SIG-M5 treated with dmso at 0.1 percent for 504 hours (cell line): ENCODE measurements around the gene DIAPH2.

Experiments used
- DNase-seq: peaks from one replicate; lab custom pipeline; 2025; ENCODE audit not compliant: unreplicated experiment; lab: John Stamatoyannopoulos, UW

Gene DIAPH2

GRCh38 chrX:96929036-96929435 lies 244.4 kb downstream of the DIAPH2 start:
- no peak for DNase-seq

- DNase-seq = no peak
Measured at GRCh38 chrX:96957718-96958117, 273.1 kb downstream of the DIAPH2 start.

DNA sequence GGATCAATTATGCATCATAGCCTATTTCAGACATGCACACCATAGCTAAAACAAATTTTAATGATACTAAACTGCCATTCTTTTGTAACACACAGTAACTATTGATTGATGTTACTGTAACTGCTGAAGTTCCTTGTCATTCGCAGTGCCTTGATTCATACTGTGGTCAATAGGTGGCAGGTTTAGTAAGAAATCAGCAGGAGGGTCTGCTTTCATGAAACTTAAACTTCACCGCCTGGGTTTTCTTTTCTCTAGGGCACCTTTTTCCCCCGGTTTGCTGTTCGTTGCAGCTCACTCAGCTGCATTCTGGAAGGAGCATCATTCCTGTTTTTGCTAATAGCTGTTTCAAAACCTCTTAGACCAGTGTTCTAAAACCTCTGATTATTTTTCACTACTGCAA lies 287.2 kb downstream of the DIAPH2 start:
- no peak for DNase-seq

- no peak for DNase-seq
Measured at GRCh38 chrX:96978906-96979305, 294.3 kb downstream of the DIAPH2 start.

GRCh38 chrX:96979766-96980165 lies 295.1 kb downstream of the DIAPH2 start:
- DNase-seq = no peak

DNA sequence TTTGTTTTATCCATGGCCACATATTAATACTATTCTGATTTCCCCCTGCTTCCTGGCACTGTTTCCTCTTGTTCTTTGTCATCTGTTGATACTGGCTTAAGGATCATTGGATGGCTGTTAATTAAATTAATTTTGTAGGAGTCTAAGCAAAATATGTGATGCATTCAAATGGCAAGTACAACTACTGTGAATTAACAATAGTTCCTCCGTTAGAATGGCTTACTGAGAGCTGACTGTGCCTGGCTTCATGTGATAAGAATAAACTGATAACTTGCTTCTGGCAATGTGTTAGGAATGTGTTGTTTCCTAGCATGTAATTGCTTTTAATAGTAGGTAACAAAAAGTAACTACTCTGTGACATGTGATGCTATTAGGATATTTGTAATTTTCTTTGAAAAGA lies 297.5 kb downstream of the DIAPH2 start:
- no peak for DNase-seq

DNA sequence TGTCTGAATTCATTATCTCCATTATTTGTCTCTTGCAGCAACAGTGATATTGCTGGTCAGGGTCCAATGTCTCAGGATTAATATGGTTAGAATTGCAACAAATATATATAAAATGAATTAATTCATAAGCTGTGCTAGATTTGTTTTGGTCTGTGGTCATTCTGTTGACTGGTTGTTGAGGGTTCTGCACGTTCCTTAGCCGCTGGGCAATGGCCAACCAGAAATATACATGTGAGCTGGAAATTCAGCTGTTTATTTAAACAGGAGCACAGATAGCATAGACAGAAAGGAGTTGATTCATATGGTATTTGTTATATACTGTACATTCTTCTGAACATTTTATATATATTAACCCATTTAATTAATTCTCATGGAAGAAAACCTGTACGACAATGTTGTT lies 299.9 kb downstream of the DIAPH2 start:
- DNase-seq = no peak

DNA sequence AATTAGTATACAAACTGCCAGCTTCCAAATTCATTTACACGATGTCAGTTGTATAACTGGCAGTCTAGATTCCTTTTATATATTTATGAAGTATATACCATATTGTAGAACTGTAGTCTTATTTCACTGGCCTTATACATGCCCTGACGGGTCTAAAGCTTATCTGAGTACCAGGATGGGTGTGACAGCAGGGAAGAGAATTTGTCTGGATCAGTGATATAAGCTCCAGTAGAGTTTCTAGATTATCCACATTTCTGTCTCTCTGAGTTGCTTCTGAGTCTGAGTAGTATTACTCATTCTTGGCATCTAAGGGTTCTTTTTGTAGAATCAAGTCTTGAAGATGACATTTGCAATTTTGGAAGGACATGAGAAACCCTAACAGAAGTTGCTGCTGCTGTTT lies 300.4 kb downstream of the DIAPH2 start:
- no peak for DNase-seq

- no peak for DNase-seq
Measured at GRCh38 chrX:96987228-96987627, 302.6 kb downstream of the DIAPH2 start.

- no peak for DNase-seq
Measured at GRCh38 chrX:96989830-96990571, 305.4 kb downstream of the DIAPH2 start.

GRCh38 chrX:96994093-96994492 lies 309.5 kb downstream of the DIAPH2 start:
- DNase-seq = no peak

- DNase-seq = no peak
Measured at GRCh38 chrX:96997196-96997595, 312.6 kb downstream of the DIAPH2 start.

DNA sequence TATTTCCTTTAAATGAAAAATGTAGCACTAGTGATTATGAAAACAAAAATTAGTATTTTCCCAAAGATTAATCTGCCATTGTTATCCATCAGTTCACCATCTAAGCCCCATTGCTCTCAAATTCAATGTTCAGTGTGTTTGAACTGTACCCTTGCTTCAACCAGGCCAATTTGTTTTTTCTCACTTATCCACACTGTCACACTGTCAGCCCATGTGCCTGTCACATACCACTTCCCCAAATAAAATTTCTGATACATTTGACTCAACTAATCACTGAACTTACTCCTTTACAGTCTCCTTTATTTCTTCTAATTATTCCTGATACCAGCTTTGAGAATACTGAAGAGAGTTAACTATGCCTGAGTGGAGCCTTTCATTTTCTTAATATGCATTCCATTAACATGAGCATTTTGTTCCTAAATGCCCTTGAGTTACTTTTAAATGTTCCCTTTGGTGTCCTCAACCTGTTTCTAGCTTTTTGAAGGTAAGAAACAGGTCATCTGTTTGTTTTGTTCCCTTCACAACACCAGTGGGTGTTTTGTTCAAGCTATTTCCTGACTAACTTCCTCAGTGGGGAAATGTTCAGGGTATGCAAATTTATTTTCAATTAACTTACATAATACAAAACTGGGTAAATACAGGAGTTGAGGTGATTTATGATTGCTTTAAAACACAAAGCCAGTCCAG lies 316.2 kb downstream of the DIAPH2 start:
- no peak for DNase-seq

GRCh38 chrX:97006167-97006566 lies 321.5 kb downstream of the DIAPH2 start:
- DNase-seq = no peak

DNA sequence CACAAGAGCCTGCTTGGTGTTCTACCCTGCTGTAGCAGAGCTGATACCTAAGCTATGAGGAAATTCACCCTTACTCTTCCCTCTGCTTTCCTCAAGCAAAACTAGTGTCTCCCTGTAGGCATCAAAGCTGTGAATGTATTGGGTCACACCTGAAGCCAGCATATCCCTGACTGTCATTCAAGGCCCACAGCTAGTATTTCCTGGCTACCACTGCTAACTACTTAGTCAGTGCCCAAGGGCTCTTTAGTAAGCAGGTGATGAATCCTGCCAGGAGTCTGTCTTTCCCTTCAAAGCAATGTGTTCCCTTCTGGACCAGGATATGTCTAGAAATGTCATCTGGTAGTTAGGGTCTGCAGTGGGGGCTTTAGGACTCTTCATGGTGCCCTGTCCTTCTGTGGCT lies 324.7 kb downstream of the DIAPH2 start:
- no peak for DNase-seq

GRCh38 chrX:97011540-97011939 lies 326.9 kb downstream of the DIAPH2 start:
- no peak for DNase-seq

GRCh38 chrX:97016106-97016505 lies 331.5 kb downstream of the DIAPH2 start:
- DNase-seq = no peak

GRCh38 chrX:97021680-97022079 lies 337.0 kb downstream of the DIAPH2 start:
- no peak for DNase-seq

DNA sequence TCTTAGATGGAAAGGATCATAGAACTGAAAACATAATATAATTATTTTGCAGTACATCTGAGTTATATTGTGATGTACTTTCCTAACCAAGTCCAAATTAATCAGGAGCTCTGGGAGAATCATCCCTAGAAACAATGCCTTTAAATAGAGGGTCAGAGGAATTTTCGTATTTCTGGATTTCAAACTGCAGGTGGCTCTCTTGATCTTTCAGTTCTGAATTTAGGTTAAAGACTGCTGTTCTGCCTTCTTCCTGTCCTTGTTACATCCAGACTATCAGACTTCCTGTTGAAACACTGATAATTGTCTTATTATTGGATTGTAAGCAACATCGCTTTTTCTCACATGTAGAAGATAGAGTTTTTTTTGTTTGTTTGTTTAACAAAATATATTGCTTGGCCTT lies 341.8 kb downstream of the DIAPH2 start:
- no peak for DNase-seq

GRCh38 chrX:97027384-97027922 lies 342.8 kb downstream of the DIAPH2 start:
- no peak for DNase-seq

- no peak for DNase-seq
Measured at GRCh38 chrX:97030463-97030862, 345.8 kb downstream of the DIAPH2 start.

GRCh38 chrX:97030947-97031346 lies 346.3 kb downstream of the DIAPH2 start:
- no peak for DNase-seq
